Neural cell (in vitro differentiated cells): ENCODE data around the gene RSRC1. TPM values are rescaled to one million over a fixed set of nuclear protein-coding genes. Genes with fewer than 3 reads are reported as not detected.

Source experiments
- H2AFZ ChIP-seq: fragments of 200-600, 300-800 bp; sonication (generic), shearing (Covaris generic); 2 replicates; pipeline ENCODE4 v1.6.0; 2014; ENCODE audit warnings: low read depth, mild to moderate bottlenecking, antibody characterized with exemption, low read length, moderate library complexity
- H3F3A ChIP-seq: fragments of 200-600 bp; shearing (Covaris generic); 2 replicates; pipeline ENCODE4 v1.6.1; 2016; ENCODE audit warnings: mild to moderate bottlenecking, moderate library complexity, mixed read lengths, antibody characterized with exemption, low read length; ENCODE audit not compliant: insufficient read depth, poor library complexity, severe bottlenecking
- H3K27ac ChIP-seq: fragments of 200-600, 300-800 bp; sonication (generic), shearing (Covaris generic); 2 replicates; pipeline ENCODE4 v1.5.1; 2014; ENCODE audit warnings: mild to moderate bottlenecking, low read length, moderate library complexity
- H3K27me3 ChIP-seq: fragments of 300-800, 200-600 bp; sonication (generic), shearing (Covaris generic); 2 replicates; pipeline ENCODE4 v1.6.0; 2014; ENCODE audit warnings: mild to moderate bottlenecking, low read depth, low read length, moderate library complexity; ENCODE audit not compliant: insufficient read depth
- H3K36me3 ChIP-seq: fragments of 300-800, 200-600 bp; sonication (generic), shearing (Covaris generic); 2 replicates; pipeline ENCODE4 v1.5.1; 2014; ENCODE audit warnings: mild to moderate bottlenecking, antibody characterized with exemption, low read length, moderate library complexity; ENCODE audit not compliant: insufficient read depth
- H3K4me2 ChIP-seq: fragments of 300-800, 200-600 bp; sonication (generic), shearing (Covaris generic); 2 replicates; pipeline ENCODE4 v1.6.0; 2014; ENCODE audit warnings: mild to moderate bottlenecking, low read length
- H3K4me3 ChIP-seq: fragments of 300-800, 200-600 bp; sonication (generic), shearing (Covaris generic); 2 replicates; pipeline ENCODE4 v1.5.1; 2014; ENCODE audit warnings: mild to moderate bottlenecking, low read length, moderate library complexity
- H3K79me2 ChIP-seq: fragments of 200-600 bp; shearing (Covaris generic); replicated peaks from 2 replicates; pipeline ENCODE4 v1.6.0; 2014; ENCODE audit warnings: mild to moderate bottlenecking, low read length, moderate library complexity; ENCODE audit not compliant: insufficient read depth
- H3K9ac ChIP-seq: fragments of 300-800, 200-600 bp; sonication (generic), shearing (Covaris generic); 2 replicates; pipeline ENCODE4 v1.6.1; 2016; ENCODE audit warnings: mild to moderate bottlenecking, low read length, mixed read lengths
- H3K9me2 ChIP-seq: fragments of 200-600 bp; shearing (Covaris generic); 2 replicates; pipeline ENCODE4 v1.6.1; 2016; ENCODE audit warnings: mild to moderate bottlenecking, low read length, mixed read lengths; ENCODE audit not compliant: insufficient read depth
- H3K9me3 ChIP-seq: fragments of 200-600, 300-800 bp; sonication (generic), shearing (Covaris generic); 2 replicates; pipeline ENCODE4 v1.6.1; 2016; ENCODE audit warnings: mild to moderate bottlenecking, mixed run types, low read length, moderate library complexity, mixed read lengths
- H4K20me1 ChIP-seq: fragments of 200-600 bp; shearing (Covaris generic); 2 replicates; pipeline ENCODE4 v1.6.1; 2016; ENCODE audit warnings: mild to moderate bottlenecking, mixed run types; ENCODE audit not compliant: insufficient read depth
- CTCF ChIP-seq: fragments of 450-650 bp; IDR thresholded peaks from 2 replicates; pipeline ENCODE4 v1.5.1; 2014; ENCODE audit warnings: antibody characterized with exemption, mild to moderate bottlenecking, moderate library complexity; ENCODE audit not compliant: poor library complexity, severe bottlenecking
- EP300 ChIP-seq: fragments of 450-650 bp; conservative IDR thresholded peaks from 2 replicates; pipeline ENCODE4 v1.6.1; 2014; ENCODE audit warnings: antibody characterized with exemption, mild to moderate bottlenecking, moderate library complexity; ENCODE audit not compliant: poor library complexity, severe bottlenecking
- EZH2 ChIP-seq: fragments of 200-600, 300-800 bp; shearing (Covaris generic), sonication (generic); IDR thresholded peaks from 2 replicates; pipeline ENCODE4 v1.6.1; 2014; ENCODE audit warnings: antibody characterized with exemption, low read length, borderline replicate concordance, mild to moderate bottlenecking; ENCODE audit not compliant: insufficient read depth, poor library complexity, severe bottlenecking
- MXI1 ChIP-seq: fragments of 450-650 bp; conservative IDR thresholded peaks from 2 replicates; pipeline ENCODE4 v1.6.1; 2014; ENCODE audit warnings: antibody characterized with exemption, mild to moderate bottlenecking; ENCODE audit not compliant: poor library complexity, severe bottlenecking
- POLR2AphosphoS5 ChIP-seq: IDR thresholded peaks from 2 replicates; pipeline ENCODE4 v1.6.1; 2012
- SMC3 ChIP-seq: fragments of 450-650 bp; conservative IDR thresholded peaks from 2 replicates; pipeline ENCODE4 v1.6.1; 2014; ENCODE audit warnings: antibody characterized with exemption, mild to moderate bottlenecking, moderate library complexity; ENCODE audit not compliant: poor library complexity
- TAF1 ChIP-seq: IDR thresholded peaks from 2 replicates; pipeline ENCODE4 v1.6.1; 2012; ENCODE audit warnings: low read depth
- polyA plus RNA-seq: library from polyadenylated mRNA; depleted of rRNA; stranded (reverse); fragments of >200 nt; gene quantifications from 2 replicates; pipeline ENCODE4 v1.2.3, GENCODE V29; 2014
- TF ChIP-seq, protein P1 (sequence below): IDR thresholded peaks from 2 replicates; pipeline ENCODE4 v1.6.1; 2012; ENCODE audit warnings: borderline replicate concordance

Gene RSRC1
- polyA plus RNA-seq, 1 donor from 2014 or later, result 28.1 TPM

- no peaks in the 10 kb centered on the region for H4K20me1 ChIP-seq
- H3K4me3 ChIP-seq, result no peak overlapping the region
- no peaks in the 10 kb centered on the region for H3F3A ChIP-seq
- H3K27ac ChIP-seq, result no peak overlapping the region
- peaks cover 4% of the 10 kb centered on the region for H3K9me3 ChIP-seq
- no peak overlapping the region for H3K9ac ChIP-seq
- H3K9me2 ChIP-seq, result no peaks in the 10 kb centered on the region
- H2AFZ ChIP-seq, result no peak overlapping the region
- no peaks in the 10 kb centered on the region for H3K27me3 ChIP-seq
- H3K36me3 ChIP-seq, result no peaks in the 10 kb centered on the region
- TF ChIP-seq MXI1 (no peak), SMC3 (no peak), EP300 (no peak), CTCF (no peak), TAF1 (no peak)
- TF ChIP-seq, protein P1, sequence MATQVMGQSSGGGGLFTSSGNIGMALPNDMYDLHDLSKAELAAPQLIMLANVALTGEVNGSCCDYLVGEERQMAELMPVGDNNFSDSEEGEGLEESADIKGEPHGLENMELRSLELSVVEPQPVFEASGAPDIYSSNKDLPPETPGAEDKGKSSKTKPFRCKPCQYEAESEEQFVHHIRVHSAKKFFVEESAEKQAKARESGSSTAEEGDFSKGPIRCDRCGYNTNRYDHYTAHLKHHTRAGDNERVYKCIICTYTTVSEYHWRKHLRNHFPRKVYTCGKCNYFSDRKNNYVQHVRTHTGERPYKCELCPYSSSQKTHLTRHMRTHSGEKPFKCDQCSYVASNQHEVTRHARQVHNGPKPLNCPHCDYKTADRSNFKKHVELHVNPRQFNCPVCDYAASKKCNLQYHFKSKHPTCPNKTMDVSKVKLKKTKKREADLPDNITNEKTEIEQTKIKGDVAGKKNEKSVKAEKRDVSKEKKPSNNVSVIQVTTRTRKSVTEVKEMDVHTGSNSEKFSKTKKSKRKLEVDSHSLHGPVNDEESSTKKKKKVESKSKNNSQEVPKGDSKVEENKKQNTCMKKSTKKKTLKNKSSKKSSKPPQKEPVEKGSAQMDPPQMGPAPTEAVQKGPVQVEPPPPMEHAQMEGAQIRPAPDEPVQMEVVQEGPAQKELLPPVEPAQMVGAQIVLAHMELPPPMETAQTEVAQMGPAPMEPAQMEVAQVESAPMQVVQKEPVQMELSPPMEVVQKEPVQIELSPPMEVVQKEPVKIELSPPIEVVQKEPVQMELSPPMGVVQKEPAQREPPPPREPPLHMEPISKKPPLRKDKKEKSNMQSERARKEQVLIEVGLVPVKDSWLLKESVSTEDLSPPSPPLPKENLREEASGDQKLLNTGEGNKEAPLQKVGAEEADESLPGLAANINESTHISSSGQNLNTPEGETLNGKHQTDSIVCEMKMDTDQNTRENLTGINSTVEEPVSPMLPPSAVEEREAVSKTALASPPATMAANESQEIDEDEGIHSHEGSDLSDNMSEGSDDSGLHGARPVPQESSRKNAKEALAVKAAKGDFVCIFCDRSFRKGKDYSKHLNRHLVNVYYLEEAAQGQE, result no peak
- no peak overlapping the region for H3K4me2 ChIP-seq
- H3K79me2 ChIP-seq, result no peaks in the 10 kb centered on the region
These were observed 155.0 kb downstream of the RSRC1 start for GRCh38 chr3:158264894-158265293.

- Histone ChIP-seq H4K20me1 (no peaks in the 10 kb centered on the region), H3K4me2 (no peak overlapping the region), H2AFZ (no peak overlapping the region), H3K27ac (no peak overlapping the region), H3K36me3 (no peaks in the 10 kb centered on the region), H3K9ac (no peak overlapping the region), H3K9me3 (peaks cover 4% of the 10 kb centered on the region), H3K9me2 (no peaks in the 10 kb centered on the region), H3K27me3 (no peaks in the 10 kb centered on the region), H3K79me2 (no peaks in the 10 kb centered on the region), H3K4me3 (no peak overlapping the region), H3F3A (no peaks in the 10 kb centered on the region)
- TF ChIP-seq, protein P1, result no peak
- TF ChIP-seq CTCF (no peak), POLR2AphosphoS5 (no peak), EZH2 (no peak), EP300 (no peak), MXI1 (no peak), SMC3 (no peak)
These were observed 157.1 kb downstream of the RSRC1 start for GRCh38 chr3:158267015-158267414.
